Psoas muscle (tissue), 8 donors: ENCODE results near the gene COP1. TPM values are rescaled to one million over a fixed set of nuclear protein-coding genes. Genes with fewer than 3 reads are reported as not detected.

ENCODE experiments used
- ATAC-seq, 4 donors: fragments of 200-7000 bp; cut with Tn5 transposase; one replicate each; pipeline ENCODE4 v1.9.1; 2020; ENCODE audit warnings: moderate library complexity in 3 of 4, mild to moderate bottlenecking in 2 of 4
- DNase-seq, 2 donors: peaks; one replicate each; pipeline ENCODE4 v3.0.0-alpha.2; 2020
- H3K27ac ChIP-seq: fragments of 200-600 bp; one replicate; pipeline ENCODE4 v1.8.0; 2022
- H3K27me3 ChIP-seq, 3 donors: fragments of 200-600 bp in 1 of 3; one replicate each; pipeline versions ENCODE4 v1.6.1 to v1.8.0; 2013 to 2022; ENCODE audit warnings: low read length in 2 of 3, mild to moderate bottlenecking in 2 of 3, moderate library complexity in 1 of 3; ENCODE audit not compliant: insufficient read depth in 3 of 3
- H3K36me3 ChIP-seq, 2 donors: fragments of 200-600 bp in 1 of 2; one replicate each; pipeline versions ENCODE4 v1.6.1 to v1.8.0; 2013 to 2022; ENCODE audit warnings: low read depth in 1 of 2, mild to moderate bottlenecking in 1 of 2, moderate library complexity in 1 of 2; ENCODE audit not compliant: insufficient read depth in 1 of 2
- H3K4me1 ChIP-seq: fragments of 200-600 bp; one replicate; pipeline ENCODE4 v1.8.0; 2022
- H3K4me3 ChIP-seq: fragments of 200-600 bp; one replicate; pipeline ENCODE4 v1.8.0; 2022; ENCODE audit warnings: mild to moderate bottlenecking
- H3K9me3 ChIP-seq: fragments of 200-600 bp; one replicate; pipeline ENCODE4 v1.8.0; 2022
- WGBS, 3 donors: extraction: QIAGEN DNeasy Blood & Tissue Kit; methylation state at CpG; one replicate each; pipeline versions ENCODE4 v1.1.6 to v1.1.7; 2013; 5-methylcytosine and 5-hydroxymethylcytosine counted together
- intact Hi-C, 2 donors: fragments of 100-400 bp; cut with DNase I; formaldehyde crosslinking; loops; one replicate each; pipeline versions ENCODE4 v1.11.0 to v1.14.2; 2022
- polyA plus RNA-seq, 3 donors: library from polyadenylated mRNA; stranded (reverse); fragments of 200-250 nt; gene quantifications; one replicate each; pipeline ENCODE4 v1.2.3, GENCODE V29; 2013
- total RNA-seq, 4 donors: library from RNA; stranded (reverse); fragmentation: NEBNext Ultra II Directional in 2 of 4; extraction: Animal tissue kit (Norgen Biotek cat#: 25700) in 2 of 4; gene quantifications; one replicate each; pipeline versions ENCODE4 v1.2.1 to v1.2.4, GENCODE V29; 2021 to 2023
- TF ChIP-seq, protein P1 (sequence below): fragments of 200-600 bp; IDR thresholded peaks from one replicate; pipeline ENCODE4 v1.8.0; 2022; ENCODE audit warnings: antibody characterized with exemption
- donor health status: healthy with polysubstance abuse.
- donor health status: DM: no; HTN: no; CAD: no; lungs with moderate emphysema.
- donor health status: Bipolar disorder and iron deficiency.
- donor health status: healthy.
- donor health status: DM: yes; HTN: yes; CAD: no.
- donor health status: DM: no; HTN: no; CAD: no.
- donor health status: DM: no; HTN: no; CAD: no.
- donor health status: DM: yes; HTN: yes; CAD: no.

COP1 gene
- total and polyA plus RNA-seq, 7 donors = 19.5 to 30.6 (median 22.7) TPM

DNA sequence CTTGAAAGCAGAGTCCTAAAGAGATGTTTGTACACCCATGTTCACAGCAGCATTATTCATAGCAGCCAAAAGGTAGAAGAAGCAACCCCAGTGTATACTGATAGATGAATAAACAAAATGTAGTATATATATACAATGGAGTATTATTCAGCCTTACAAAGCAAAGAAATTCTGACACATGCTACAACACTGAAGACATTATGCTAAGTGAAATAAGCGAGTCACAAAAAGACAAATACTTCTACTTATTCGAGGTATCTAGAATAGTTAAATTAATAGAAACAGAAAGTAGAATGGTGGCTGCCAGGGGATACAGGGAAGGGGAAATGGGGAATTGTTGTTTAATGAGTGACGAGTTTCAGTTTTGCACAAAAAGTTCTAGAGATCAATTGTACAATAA is 23.5 kb downstream of the COP1 start:
- Histone ChIP-seq H3K9me3 (no peaks in the 10 kb centered on the region), H3K4me1 (no peaks in the 10 kb centered on the region), H3K36me3 (peaks cover 0 to 18% of the 10 kb centered on the region in 2 donors), H3K27ac (no peak overlapping the region), H3K27me3 (no peaks in the 10 kb centered on the region), H3K4me3 (no peak overlapping the region)
- intact Hi-C loops = no loop called here
- ATAC-seq (no peak), DNase-seq (no peak)
- WGBS, 3 donors = 78 to 88% (median 85%) methylated on average over 3 of the region's 3 CpGs
- TF ChIP-seq, protein P1, sequence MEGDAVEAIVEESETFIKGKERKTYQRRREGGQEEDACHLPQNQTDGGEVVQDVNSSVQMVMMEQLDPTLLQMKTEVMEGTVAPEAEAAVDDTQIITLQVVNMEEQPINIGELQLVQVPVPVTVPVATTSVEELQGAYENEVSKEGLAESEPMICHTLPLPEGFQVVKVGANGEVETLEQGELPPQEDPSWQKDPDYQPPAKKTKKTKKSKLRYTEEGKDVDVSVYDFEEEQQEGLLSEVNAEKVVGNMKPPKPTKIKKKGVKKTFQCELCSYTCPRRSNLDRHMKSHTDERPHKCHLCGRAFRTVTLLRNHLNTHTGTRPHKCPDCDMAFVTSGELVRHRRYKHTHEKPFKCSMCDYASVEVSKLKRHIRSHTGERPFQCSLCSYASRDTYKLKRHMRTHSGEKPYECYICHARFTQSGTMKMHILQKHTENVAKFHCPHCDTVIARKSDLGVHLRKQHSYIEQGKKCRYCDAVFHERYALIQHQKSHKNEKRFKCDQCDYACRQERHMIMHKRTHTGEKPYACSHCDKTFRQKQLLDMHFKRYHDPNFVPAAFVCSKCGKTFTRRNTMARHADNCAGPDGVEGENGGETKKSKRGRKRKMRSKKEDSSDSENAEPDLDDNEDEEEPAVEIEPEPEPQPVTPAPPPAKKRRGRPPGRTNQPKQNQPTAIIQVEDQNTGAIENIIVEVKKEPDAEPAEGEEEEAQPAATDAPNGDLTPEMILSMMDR = no peak

DNA sequence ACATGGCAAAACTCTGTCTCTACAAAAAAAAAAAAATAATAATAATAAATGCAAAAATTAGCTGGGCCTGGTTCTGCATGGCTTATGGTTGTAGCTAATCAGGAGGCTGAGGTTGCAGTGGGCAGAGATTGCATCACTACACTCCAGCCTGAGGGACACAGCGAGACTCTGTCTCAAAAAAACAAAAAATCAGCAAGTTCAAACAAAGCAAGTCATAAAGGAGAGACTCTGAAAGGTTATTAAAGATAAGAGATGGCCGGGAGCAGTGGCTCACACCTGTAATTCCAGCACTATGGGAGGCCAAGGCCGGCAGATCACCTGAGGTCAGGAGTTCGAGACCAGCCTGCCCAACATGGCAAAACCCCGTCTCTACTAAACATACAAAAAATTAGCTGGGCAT is 28.8 kb downstream of the COP1 start:
- WGBS, 3 donors = 91 to 92% (median 91%) methylated on average over 5 of the region's 5 CpGs
- Histone ChIP-seq H3K9me3 (no peaks in the 10 kb centered on the region), H3K4me1 (no peaks in the 10 kb centered on the region), H3K27ac (no peak overlapping the region), H3K4me3 (no peak overlapping the region), H3K36me3 (peaks cover 0 to 40% of the 10 kb centered on the region in 2 donors), H3K27me3 (no peaks in the 10 kb centered on the region)
- DNase-seq = no peak
- no peak for ATAC-seq
- intact Hi-C loops = no loop called here
- TF ChIP-seq, protein P1 = no peak

DNA sequence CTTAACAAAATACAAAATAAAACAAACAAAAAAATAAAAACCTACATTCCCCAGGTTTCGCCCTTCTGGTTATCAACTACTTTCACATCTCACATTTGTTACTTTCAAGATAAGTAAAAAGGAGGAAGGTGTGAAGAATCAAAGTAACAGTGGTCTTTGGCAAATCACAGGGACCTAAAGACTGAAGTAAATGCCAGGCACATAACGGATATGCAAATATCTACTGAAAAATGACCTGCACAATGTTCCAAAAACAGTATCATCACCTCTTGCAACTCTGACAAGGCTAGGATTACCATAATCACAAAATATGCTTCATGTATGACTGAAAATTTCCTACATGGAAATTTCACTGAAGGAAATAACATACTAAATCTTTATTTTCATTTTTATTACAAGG is 29.3 kb downstream of the COP1 start:
- intact Hi-C loops = no loop called here
- DNase-seq (no peak), ATAC-seq (no peak)
- peaks cover 0 to 41% of the 10 kb centered on the region in 2 donors for H3K36me3 ChIP-seq
- 71 to 87% (median 72%) methylated on average over 2 of the region's 2 CpGs for WGBS, 3 donors
- no peak overlapping the region for H3K4me3 ChIP-seq
- TF ChIP-seq, protein P1 = no peak
- H3K27me3 ChIP-seq = no peaks in the 10 kb centered on the region
- no peaks in the 10 kb centered on the region for H3K9me3 ChIP-seq
- no peaks in the 10 kb centered on the region for H3K4me1 ChIP-seq
- no peak overlapping the region for H3K27ac ChIP-seq

DNA sequence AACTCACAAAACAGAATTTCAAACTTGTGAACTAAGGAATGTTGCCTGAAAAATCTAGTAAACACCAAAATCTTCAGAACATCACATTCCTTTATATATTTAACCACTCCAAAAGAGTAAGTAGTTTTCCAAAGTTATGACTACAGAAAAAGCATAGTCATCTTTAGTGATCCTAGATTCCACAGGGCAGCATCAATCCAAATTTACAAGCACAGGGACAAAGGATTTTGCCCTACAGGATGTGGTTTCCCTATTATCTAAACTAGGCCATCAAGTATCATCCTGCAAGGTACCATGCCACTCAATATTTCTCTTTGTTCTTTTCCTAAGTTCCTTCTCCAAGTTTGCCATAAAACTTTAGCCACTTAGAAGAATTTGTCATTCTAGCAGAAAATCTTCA is 33.0 kb downstream of the COP1 start:
- no peak overlapping the region for H3K27ac ChIP-seq
- ATAC-seq = no peak
- H3K36me3 ChIP-seq = peaks cover 0 to 34% of the 10 kb centered on the region in 2 donors
- no peak overlapping the region for H3K4me3 ChIP-seq
- H3K9me3 ChIP-seq = no peaks in the 10 kb centered on the region
- no peaks in the 10 kb centered on the region for H3K4me1 ChIP-seq
- intact Hi-C loops = no loop called here
- no peak for DNase-seq
- H3K27me3 ChIP-seq = no peaks in the 10 kb centered on the region
- TF ChIP-seq, protein P1 = no peak

DNA sequence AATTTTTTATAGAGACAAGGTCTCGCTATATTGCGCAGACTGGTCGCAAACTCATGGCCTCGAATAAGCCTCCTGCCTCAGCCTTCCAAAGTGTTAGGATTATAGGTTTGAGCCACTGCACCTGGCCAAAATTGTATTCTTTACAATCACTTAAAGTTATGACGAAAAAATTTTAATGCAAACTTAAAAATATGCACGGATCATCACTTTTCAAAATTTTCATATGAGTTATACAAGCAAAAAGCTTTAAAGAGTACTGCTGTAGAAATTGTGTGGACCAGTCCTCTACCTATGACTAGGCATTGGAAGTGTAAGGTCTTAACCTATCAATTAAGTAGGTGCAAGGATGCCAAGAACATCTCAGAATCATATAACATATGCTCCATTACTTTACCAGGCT is 34.9 kb downstream of the COP1 start:
- 97 to 100% (median 97%) methylated on average over 6 of the region's 6 CpGs for WGBS, 3 donors
- H3K36me3 ChIP-seq = peaks cover 0 to 34% of the 10 kb centered on the region in 2 donors

More for the DNA sequence above, 34.9 kb downstream of the COP1 start:
- Histone ChIP-seq H3K27ac (no peak overlapping the region), H3K4me1 (no peaks in the 10 kb centered on the region), H3K9me3 (no peaks in the 10 kb centered on the region), H3K27me3 (no peaks in the 10 kb centered on the region), H3K4me3 (no peak overlapping the region)
- ATAC-seq (no peak), DNase-seq (no peak)
- intact Hi-C loops = no loop called here
- TF ChIP-seq, protein P1 = no peak
